ENCODE data around the gene SPTB. TPM values are rescaled to one million over a fixed set of nuclear protein-coding genes. Genes with fewer than 3 reads are reported as not detected.

The SPTB gene
- polyA plus RNA-seq, 3 donors from 2014 or later, result 0.29 TPM; not detected in 2

GRCh38 chr14:64873506-64874219 lies 6.0 kb downstream of the SPTB start:
- peaks cover 0 to 2% (median 0%) of the 10 kb centered on the region in 6 donors for H3K9me3 Mint-ChIP-seq
- H3K4me1 Mint-ChIP-seq, result peaks cover 0 to 2% of the 10 kb centered on the region in 2 donors
- H3K36me3 Mint-ChIP-seq, result no peaks in the 10 kb centered on the region
- no peak overlapping the region for H3K27ac Mint-ChIP-seq
- no peak for DNase-seq
- H3K27me3 Mint-ChIP-seq (ENCODE audit: low read depth in 3 of 3), result peaks cover 9 to 19% (median 10%) of the 10 kb centered on the region in 3 donors
- H3K4me3 Mint-ChIP-seq, result no peak overlapping the region

DNA sequence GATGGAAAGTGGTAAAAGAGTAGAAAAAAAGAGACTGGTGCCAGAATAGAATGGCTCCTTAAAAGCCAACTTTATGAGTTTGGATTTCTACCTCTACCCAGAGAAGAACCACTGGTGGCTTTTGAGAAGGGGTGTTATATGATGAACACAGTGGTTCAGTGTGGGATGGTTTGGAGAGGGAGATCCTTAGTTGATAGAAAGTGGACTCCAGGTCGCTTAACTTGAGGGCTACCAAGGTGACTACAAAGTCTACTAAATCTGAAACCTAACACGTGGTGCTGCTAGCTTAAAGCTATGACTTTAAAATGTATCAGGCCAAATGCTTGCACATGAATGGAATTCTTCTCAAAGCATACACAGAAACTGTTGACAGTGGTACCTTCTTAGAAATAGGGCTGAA lies 8.4 kb downstream of the SPTB start:
- peak overlapping the region in 1 of 6 donors; percentile 64 for H3K27ac Mint-ChIP-seq
- no peaks in the 10 kb centered on the region for H3K36me3 Mint-ChIP-seq
- no peaks in the 10 kb centered on the region for H3K4me1 Mint-ChIP-seq
- DNase-seq, result no peak
- H3K27me3 Mint-ChIP-seq (ENCODE audit: low read depth in 3 of 3), result peaks cover 3 to 13% (median 9%) of the 10 kb centered on the region in 3 donors
- peaks cover 0 to 2% (median 0%) of the 10 kb centered on the region in 6 donors for H3K9me3 Mint-ChIP-seq
- no peak overlapping the region for H3K4me3 Mint-ChIP-seq

DNA sequence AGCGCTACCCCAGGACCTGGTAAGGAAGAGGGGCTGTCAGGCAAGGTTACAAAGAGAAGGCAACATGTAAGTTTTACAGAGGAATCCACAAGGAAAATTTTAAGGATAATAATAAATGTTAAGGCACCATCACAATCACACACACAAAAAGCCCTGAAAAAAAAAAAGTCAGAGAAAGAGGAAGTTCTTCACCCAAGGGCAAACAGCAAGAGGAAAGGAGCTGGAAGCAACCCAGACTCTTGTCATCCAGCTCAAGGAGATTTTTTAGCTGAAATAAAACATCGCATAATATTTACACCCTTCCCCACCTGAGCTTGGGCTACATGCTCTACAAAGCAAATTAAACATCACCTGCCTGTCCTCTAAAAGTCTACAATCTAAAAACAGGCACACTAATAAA lies 9.5 kb downstream of the SPTB start:
- H3K9me3 Mint-ChIP-seq, result peaks cover 0 to 2% (median 0%) of the 10 kb centered on the region in 6 donors
- no peak overlapping the region for H3K27ac Mint-ChIP-seq
- H3K27me3 Mint-ChIP-seq (ENCODE audit: low read depth in 3 of 3), result peaks cover 0 to 13% (median 9%) of the 10 kb centered on the region in 3 donors
- no peak for DNase-seq
- H3K4me3 Mint-ChIP-seq, result no peak overlapping the region
- H3K36me3 Mint-ChIP-seq, result no peaks in the 10 kb centered on the region
- H3K4me1 Mint-ChIP-seq, result no peaks in the 10 kb centered on the region

DNA sequence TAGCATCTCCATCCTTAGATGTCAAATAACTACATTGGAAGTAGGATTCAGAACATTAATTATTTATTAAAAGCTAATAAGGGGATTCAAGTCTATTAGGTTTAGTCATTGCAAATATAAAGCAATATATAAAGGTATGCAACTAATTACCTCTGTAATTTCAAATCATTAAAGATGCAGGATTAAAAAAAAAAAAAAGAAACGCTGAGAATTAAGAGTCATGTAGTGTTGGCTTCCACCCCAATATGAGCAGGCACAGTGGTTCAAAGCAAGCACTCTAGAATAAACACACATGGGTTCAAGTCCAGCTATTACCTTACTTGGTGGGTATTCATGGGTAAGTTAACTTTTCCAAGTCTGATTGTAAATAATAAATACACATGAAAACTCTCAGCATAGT lies 10.9 kb downstream of the SPTB start:
- Mint-ChIP-seq H3K27me3 (ENCODE audit: low read depth in 3 of 3) (peaks cover 0 to 9% (median 9%) of the 10 kb centered on the region in 3 donors), H3K27ac (no peak overlapping the region)

DNA sequence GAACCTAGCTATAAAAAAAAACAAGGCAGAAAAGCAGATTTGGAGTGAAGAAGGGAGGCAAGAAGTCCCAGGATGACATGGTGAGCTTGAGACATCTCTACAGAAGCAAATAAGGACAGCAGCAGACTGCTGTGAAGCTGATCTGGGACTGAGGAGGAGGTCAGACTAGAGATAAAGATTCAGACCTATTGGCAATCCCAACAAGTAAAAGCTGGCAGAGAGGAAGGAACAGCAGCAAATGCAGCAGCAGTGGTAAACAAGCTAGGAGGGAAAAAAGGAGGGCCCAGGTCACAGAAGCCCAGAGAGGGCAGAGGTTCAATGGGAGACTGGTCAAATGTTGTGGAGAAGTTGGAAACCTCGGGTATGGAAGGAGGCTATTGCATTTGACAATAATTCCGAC lies 11.3 kb downstream of the SPTB start:
- no peak for DNase-seq
- Mint-ChIP-seq H3K36me3 (no peaks in the 10 kb centered on the region), H3K4me1 (no peaks in the 10 kb centered on the region), H3K27me3 (ENCODE audit: low read depth in 3 of 3) (peaks cover 0 to 9% (median 9%) of the 10 kb centered on the region in 3 donors), H3K27ac (no peak overlapping the region), H3K9me3 (peaks cover 0 to 2% (median 0%) of the 10 kb centered on the region in 6 donors), H3K4me3 (no peak overlapping the region)

More for the DNA sequence above, 10.9 kb downstream of the SPTB start:
- no peak for DNase-seq
- H3K9me3 Mint-ChIP-seq, result peaks cover 0 to 2% (median 0%) of the 10 kb centered on the region in 6 donors
- H3K4me3 Mint-ChIP-seq, result no peak overlapping the region
- H3K36me3 Mint-ChIP-seq, result no peaks in the 10 kb centered on the region
- no peaks in the 10 kb centered on the region for H3K4me1 Mint-ChIP-seq

DNA sequence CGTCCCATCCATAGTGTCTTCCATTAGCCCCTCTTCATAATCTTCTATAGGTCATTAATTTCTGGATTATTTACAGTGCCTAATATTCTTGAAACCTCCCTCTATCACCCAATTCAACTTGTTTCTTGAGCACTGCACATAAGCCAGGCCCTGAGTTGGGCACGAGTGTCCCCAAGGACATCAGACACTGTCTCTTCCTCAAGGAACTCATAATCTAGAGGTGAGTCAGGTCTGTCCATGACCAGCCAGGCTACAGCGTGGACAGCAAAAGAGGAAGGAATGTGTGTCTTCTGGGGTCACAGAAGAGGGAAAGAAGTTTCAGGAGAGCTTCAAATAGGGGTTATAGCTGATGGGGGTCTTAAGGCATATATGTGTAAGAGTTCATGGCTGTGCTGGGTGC lies 12.5 kb downstream of the SPTB start:
- peaks cover 0 to 2% (median 0%) of the 10 kb centered on the region in 6 donors for H3K9me3 Mint-ChIP-seq
- H3K36me3 Mint-ChIP-seq, result no peaks in the 10 kb centered on the region
- no peak overlapping the region for H3K27ac Mint-ChIP-seq
- H3K4me1 Mint-ChIP-seq, result no peaks in the 10 kb centered on the region
- no peak for DNase-seq
- H3K27me3 Mint-ChIP-seq (ENCODE audit: low read depth in 3 of 3), result peaks cover 0 to 9% (median 4%) of the 10 kb centered on the region in 3 donors
- H3K4me3 Mint-ChIP-seq, result no peak overlapping the region

DNA sequence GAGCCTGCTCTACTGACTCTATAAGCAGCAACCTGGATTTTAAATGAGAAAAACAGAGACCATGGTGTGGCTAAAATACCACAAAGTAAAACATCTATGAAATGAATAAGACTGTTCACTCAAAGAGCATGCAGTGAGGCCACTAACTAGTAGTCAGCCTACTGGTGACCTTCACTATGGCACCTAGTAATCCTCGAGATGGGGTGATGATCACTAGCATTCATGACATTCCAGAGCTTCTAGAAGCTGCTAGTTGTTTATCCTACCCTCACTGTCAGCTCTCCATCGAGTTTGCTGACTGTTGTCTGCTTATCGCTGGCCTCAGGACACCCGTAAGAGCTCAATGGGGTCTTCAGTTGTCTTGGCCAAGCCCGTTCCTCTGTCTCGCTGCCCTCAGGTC lies 13.7 kb downstream of the SPTB start:
- Mint-ChIP-seq H3K27me3 (ENCODE audit: low read depth in 3 of 3) (peaks cover 2 to 13% (median 4%) of the 10 kb centered on the region in 3 donors), H3K4me1 (no peaks in the 10 kb centered on the region), H3K4me3 (no peak overlapping the region), H3K9me3 (peaks cover 0 to 2% (median 0%) of the 10 kb centered on the region in 6 donors), H3K36me3 (no peaks in the 10 kb centered on the region), H3K27ac (no peak overlapping the region)
- no peak for DNase-seq

DNA sequence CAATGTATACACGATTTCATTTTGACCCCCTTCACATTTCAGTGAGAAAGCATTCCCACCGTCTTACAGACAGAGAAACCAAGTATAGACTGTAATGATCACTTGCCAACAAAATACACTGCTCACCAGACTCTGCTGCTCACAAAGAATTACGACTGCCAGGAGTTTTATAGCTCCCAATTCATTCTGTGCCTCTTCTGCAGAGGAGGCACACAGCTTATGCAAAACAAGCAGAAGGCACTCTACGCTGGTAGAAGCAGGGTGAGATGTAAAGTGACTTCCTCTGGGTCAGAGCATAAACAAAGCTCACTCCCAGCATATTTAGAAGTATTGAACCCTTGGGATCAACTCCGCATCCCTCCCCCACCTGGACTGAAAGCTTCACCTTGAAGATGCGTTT lies 14.6 kb downstream of the SPTB start:
- no peak for DNase-seq
- Mint-ChIP-seq H3K36me3 (no peaks in the 10 kb centered on the region), H3K27ac (no peak overlapping the region), H3K4me3 (no peak overlapping the region), H3K4me1 (no peaks in the 10 kb centered on the region), H3K9me3 (peaks cover 0 to 2% (median 0%) of the 10 kb centered on the region in 6 donors), H3K27me3 (ENCODE audit: low read depth in 3 of 3) (peaks cover 2 to 10% (median 4%) of the 10 kb centered on the region in 3 donors)

DNA sequence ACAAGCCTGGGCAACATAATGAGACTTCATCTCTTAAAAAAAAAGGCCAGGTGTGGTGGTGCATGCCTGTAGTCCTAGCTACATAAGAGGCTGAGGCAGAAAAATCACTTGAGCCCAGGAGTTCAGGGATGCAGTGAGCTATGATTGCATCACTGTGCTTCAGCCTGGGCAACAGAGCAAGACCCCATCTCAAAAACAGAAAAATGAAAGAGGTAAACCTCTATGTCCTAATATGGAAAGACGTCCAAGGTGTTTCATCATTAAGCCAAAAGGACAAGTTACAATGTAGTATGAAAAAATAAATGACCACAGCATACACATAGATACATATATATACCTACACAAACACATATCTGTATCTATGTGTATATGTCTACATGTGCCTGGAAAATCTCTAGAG lies 15.4 kb downstream of the SPTB start:
- Mint-ChIP-seq H3K4me1 (no peaks in the 10 kb centered on the region), H3K4me3 (no peak overlapping the region), H3K36me3 (no peaks in the 10 kb centered on the region), H3K9me3 (no peaks in the 10 kb centered on the region), H3K27ac (no peak overlapping the region), H3K27me3 (ENCODE audit: low read depth in 3 of 3) (peaks cover 2 to 9% (median 4%) of the 10 kb centered on the region in 3 donors)
- no peak for DNase-seq

DNA sequence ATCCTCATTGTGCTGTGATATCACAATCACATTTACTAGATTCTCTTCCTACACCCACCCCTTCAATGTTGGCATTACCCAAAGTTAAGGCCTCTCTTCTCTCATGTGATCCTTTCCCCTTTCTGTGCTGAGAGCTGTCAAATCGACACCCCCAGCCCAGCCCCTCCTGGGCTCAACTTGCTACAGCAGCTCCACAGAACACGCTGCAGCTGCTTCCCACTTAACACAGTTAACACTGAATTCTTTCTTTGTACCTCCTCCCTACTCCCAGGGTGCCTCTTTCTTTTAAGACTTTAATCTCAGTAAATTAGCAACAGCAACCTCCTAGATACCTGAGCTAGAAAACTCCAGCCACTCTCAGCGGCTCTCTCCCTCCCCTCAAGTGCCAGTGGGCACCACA lies 17.8 kb downstream of the SPTB start:
- H3K27me3 Mint-ChIP-seq (ENCODE audit: low read depth in 3 of 3), result peaks cover 0 to 4% (median 4%) of the 10 kb centered on the region in 3 donors
- no peaks in the 10 kb centered on the region for H3K36me3 Mint-ChIP-seq
- H3K27ac Mint-ChIP-seq, result no peak overlapping the region
- H3K4me1 Mint-ChIP-seq, result no peaks in the 10 kb centered on the region
- no peak overlapping the region for H3K4me3 Mint-ChIP-seq
- no peak for DNase-seq
- no peaks in the 10 kb centered on the region for H3K9me3 Mint-ChIP-seq

- no peaks in the 10 kb centered on the region for H3K9me3 Mint-ChIP-seq
Measured at GRCh38 chr14:64860039-64860438, 19.7 kb downstream of the SPTB start.

GRCh38 chr14:64857979-64858744 lies 21.5 kb downstream of the SPTB start:
- H3K4me1 Mint-ChIP-seq, result no peaks in the 10 kb centered on the region
- H3K9me3 Mint-ChIP-seq, result no peaks in the 10 kb centered on the region
- no peak for DNase-seq
- no peak overlapping the region for H3K4me3 Mint-ChIP-seq
- no peaks in the 10 kb centered on the region for H3K36me3 Mint-ChIP-seq
- peaks cover 4 to 8% (median 5%) of the 10 kb centered on the region in 3 donors for H3K27me3 Mint-ChIP-seq (ENCODE audit: low read depth in 3 of 3)
- no peak overlapping the region for H3K27ac Mint-ChIP-seq

More at GRCh38 chr14:64860039-64860438, 19.7 kb downstream of the SPTB start:
- no peaks in the 10 kb centered on the region for H3K36me3 Mint-ChIP-seq
- peaks cover 3 to 4% (median 4%) of the 10 kb centered on the region in 3 donors for H3K27me3 Mint-ChIP-seq (ENCODE audit: low read depth in 3 of 3)
- H3K27ac Mint-ChIP-seq, result no peak overlapping the region
- DNase-seq, result no peak
- H3K4me3 Mint-ChIP-seq, result no peak overlapping the region
- no peaks in the 10 kb centered on the region for H3K4me1 Mint-ChIP-seq

- H3K27ac Mint-ChIP-seq, result no peak overlapping the region
- H3K4me3 Mint-ChIP-seq, result no peak overlapping the region
- no peaks in the 10 kb centered on the region for H3K36me3 Mint-ChIP-seq
- no peak for DNase-seq
- no peaks in the 10 kb centered on the region for H3K4me1 Mint-ChIP-seq
- H3K9me3 Mint-ChIP-seq, result no peaks in the 10 kb centered on the region
- H3K27me3 Mint-ChIP-seq (ENCODE audit: low read depth in 3 of 3), result peaks cover 5 to 6% (median 6%) of the 10 kb centered on the region in 3 donors
Measured at GRCh38 chr14:64856529-64857445, 22.9 kb downstream of the SPTB start.

All from immature natural killer cell (primary cell).